Prostate gland (tissue), 2 donors: ENCODE data around the gene EIPR1. TPM values are rescaled to one million over a fixed set of nuclear protein-coding genes. Genes with fewer than 3 reads are reported as not detected.

Experiments used
- DNase-seq: peaks from one replicate; pipeline ENCODE4 v3.0.0-alpha.2; 2019; ENCODE audit warnings: low spot score
- H3K27ac ChIP-seq, 2 donors: fragments of 200-600 bp; sonication (generic); 2 replicates each; pipeline ENCODE4 v1.5.1; 2017 to 2019
- H3K27me3 ChIP-seq: fragments of 200-600 bp; sonication (generic); replicated peaks from 2 replicates; pipeline ENCODE4 v1.5.1; 2019; ENCODE audit not compliant: insufficient read depth
- H3K36me3 ChIP-seq, 2 donors: fragments of 200-600 bp; sonication (generic); 1 replicate in 1 of 2; 2 replicates in 1 of 2; pipeline versions ENCODE4 v1.5.1 to v1.8.1; 2017 to 2019
- H3K4me1 ChIP-seq: fragments of 200-600 bp; sonication (generic); replicated peaks from 2 replicates; pipeline ENCODE4 v1.5.1; 2019
- H3K4me3 ChIP-seq, 2 donors: fragments of 200-600 bp; sonication (generic); 2 replicates each; pipeline ENCODE4 v1.5.1; 2017 to 2019
- H3K9me3 ChIP-seq: fragments of 200-600 bp; sonication (generic); 2 replicates; pipeline ENCODE4 v1.5.1; 2017
- CTCF ChIP-seq, 4 experiments: fragments of 200-600 bp in 2 of 4; fragments of 450-650 bp in 2 of 4; sonication (generic) in 2 of 4; IDR thresholded peaks; 1 replicate in 3 of 4; 2 replicates in 1 of 4; pipeline ENCODE4 v1.5.1; 2016 to 2019; ENCODE audit warnings: antibody characterized with exemption in 4 of 4, mild to moderate bottlenecking in 2 of 4, moderate library complexity in 2 of 4
- POLR2A ChIP-seq: fragments of 450-650 bp; IDR thresholded peaks from one replicate; pipeline ENCODE4 v1.6.1; 2016; ENCODE audit warnings: antibody characterized with exemption, mild to moderate bottlenecking
- POLR2AphosphoS5 ChIP-seq: sonication (generic); formaldehyde crosslinking; IDR thresholded peaks from one replicate; pipeline ENCODE4 v1.6.1; 2017; ENCODE audit warnings: antibody characterized with exemption
- WGBS: methylation state at CpG from one replicate; pipeline ENCODE4 v1.1.5; 2018; 5-methylcytosine and 5-hydroxymethylcytosine counted together
- intact Hi-C: fragments of 100-400 bp; cut with DNase I; formaldehyde crosslinking; loops from one replicate; pipeline ENCODE4 v1.14.2; 2022
- total RNA-seq, 2 donors: library from RNA; depleted of rRNA; stranded (reverse); fragments of >200 nt; gene quantifications; one replicate each; pipeline ENCODE4 v1.1.0, GENCODE V29; 2016

EIPR1 gene
- total RNA-seq, 2 donors from 2014 or later, result 30.0 to 52.3 TPM

GRCh38 chr2:3323360-3324035 is 54.1 kb downstream of the EIPR1 start:
- H3K4me3 ChIP-seq, result no peak overlapping the region
- intact Hi-C loops, result no loop called here
- no peak for DNase-seq
- H3K36me3 ChIP-seq, result no peaks in the 10 kb centered on the region
- H3K4me1 ChIP-seq, result no peaks in the 10 kb centered on the region
- TF ChIP-seq POLR2A (no peak), POLR2AphosphoS5 (no peak), CTCF (IDR thresholded peaks at IDR 0.05) (no peak)
- no peaks in the 10 kb centered on the region for H3K27me3 ChIP-seq
- no peak overlapping the region for H3K27ac ChIP-seq
- no peaks in the 10 kb centered on the region for H3K9me3 ChIP-seq
- WGBS, result 91% methylated on average over 19 of the region's 19 CpGs

- no peak for DNase-seq
- H3K36me3 ChIP-seq, result no peaks in the 10 kb centered on the region
- no peaks in the 10 kb centered on the region for H3K4me1 ChIP-seq
- WGBS, result 94% methylated on average over 18 of the region's 18 CpGs
- intact Hi-C loops, result no loop called here
- no peak overlapping the region for H3K27ac ChIP-seq
- TF ChIP-seq POLR2AphosphoS5, result no peak
- no peak for TF ChIP-seq CTCF (IDR thresholded peaks at IDR 0.05)
- TF ChIP-seq POLR2A, result no peak
- H3K4me3 ChIP-seq, result no peak overlapping the region
- H3K27me3 ChIP-seq, result no peaks in the 10 kb centered on the region
- no peaks in the 10 kb centered on the region for H3K9me3 ChIP-seq
Measured at GRCh38 chr2:3322311-3322970, 55.2 kb downstream of the EIPR1 start.

GRCh38 chr2:3321825-3322224 is 55.8 kb downstream of the EIPR1 start:
- no peak overlapping the region for H3K4me3 ChIP-seq
- H3K9me3 ChIP-seq, result no peaks in the 10 kb centered on the region
- H3K27me3 ChIP-seq, result no peaks in the 10 kb centered on the region
- H3K4me1 ChIP-seq, result no peaks in the 10 kb centered on the region
- no peak overlapping the region for H3K27ac ChIP-seq
- no peak for DNase-seq
- 93% methylated on average over 17 of the region's 17 CpGs for WGBS
- H3K36me3 ChIP-seq, result no peaks in the 10 kb centered on the region
- intact Hi-C loops, result no loop called here
- no peak for TF ChIP-seq CTCF (IDR thresholded peaks at IDR 0.05)
- TF ChIP-seq POLR2AphosphoS5, result no peak
- no peak for TF ChIP-seq POLR2A

- Histone ChIP-seq H3K4me3 (no peak overlapping the region), H3K27me3 (no peaks in the 10 kb centered on the region), H3K27ac (no peak overlapping the region), H3K9me3 (no peaks in the 10 kb centered on the region), H3K4me1 (no peaks in the 10 kb centered on the region), H3K36me3 (no peaks in the 10 kb centered on the region)
- intact Hi-C loops, result no loop called here
- 63% methylated on average over 16 of the region's 16 CpGs for WGBS
- DNase-seq, result no peak
- TF ChIP-seq POLR2AphosphoS5, result no peak
- no peak for TF ChIP-seq POLR2A
- no peak for TF ChIP-seq CTCF (IDR thresholded peaks at IDR 0.05)
Measured at GRCh38 chr2:3320910-3321605, 56.6 kb downstream of the EIPR1 start.
